ENCODE results near the gene VWF. TPM values are rescaled to one million over a fixed set of nuclear protein-coding genes. Genes with fewer than 3 reads are reported as not detected.
A peak's percentile ranks its signal among the peaks of the same experiment; 100 is the strongest.

The VWF gene
- total RNA-seq, 3 donors from 2014 or later: 0.33 to 0.71 (median 0.58) TPM

DNA sequence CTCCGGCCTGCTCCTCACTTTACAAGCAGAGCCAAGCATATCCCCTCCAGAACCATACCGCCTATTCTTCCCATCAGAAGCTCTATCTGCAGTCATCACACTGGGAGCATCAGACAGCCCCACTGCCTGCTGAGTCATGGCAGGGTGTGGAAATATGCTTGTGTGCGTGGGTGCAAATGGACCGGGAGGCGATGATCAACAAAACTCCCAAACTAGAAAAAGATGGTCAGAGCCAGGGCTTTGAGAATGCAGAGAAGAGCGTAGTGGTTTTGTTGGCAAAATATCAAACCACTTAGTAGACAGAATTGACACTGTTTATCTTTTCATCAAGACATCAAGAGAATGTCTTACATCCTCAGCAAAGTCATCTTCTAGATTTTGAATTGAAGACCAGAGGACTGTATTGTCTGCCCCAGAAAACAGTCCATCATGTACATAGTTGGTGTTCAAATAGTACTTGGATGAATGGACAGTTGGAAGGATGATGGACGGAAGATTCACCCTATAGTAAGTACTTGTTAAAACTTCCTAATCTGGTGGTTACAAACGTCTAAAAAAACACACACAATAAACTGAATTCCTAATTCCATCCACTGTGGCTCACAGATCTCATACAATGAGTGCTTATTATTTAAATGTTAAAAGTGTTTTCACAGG lies 54.9 kb downstream of the VWF start:
- ATAC-seq: peak; percentile 62 to 65
- H3K9me3 Mint-ChIP-seq: no peaks in the 10 kb centered on the region
- peaks cover 15% of the 10 kb centered on the region for H3K27me3 Mint-ChIP-seq (ENCODE audit: low read depth)
- DNase-seq: peak; percentile 21
- no peaks in the 10 kb centered on the region for H3K36me3 Mint-ChIP-seq (ENCODE audit: insufficient read depth)
- peaks cover 26% of the 10 kb centered on the region for H3K4me1 Mint-ChIP-seq (ENCODE audit: low read depth)
- no peak overlapping the region for H3K4me3 Mint-ChIP-seq

DNA sequence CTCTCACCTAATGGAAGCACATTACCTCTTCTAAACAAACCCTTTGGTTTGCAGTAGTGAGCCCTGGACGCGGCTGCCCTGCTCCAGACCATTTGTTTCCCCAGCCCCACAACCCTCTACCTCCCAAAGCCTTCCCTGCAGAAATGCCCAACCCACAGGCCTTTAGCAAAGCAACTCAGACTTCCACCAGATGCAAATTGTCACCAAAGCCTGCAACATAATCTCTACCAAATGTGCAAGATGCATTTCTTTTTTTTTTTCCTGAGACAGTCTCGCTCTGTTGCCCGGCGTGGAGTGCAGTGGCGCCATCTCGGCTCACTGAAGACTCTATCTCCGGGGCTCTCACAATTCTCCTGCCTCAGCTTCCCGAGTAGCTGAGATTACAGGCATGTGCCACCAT lies 56.2 kb downstream of the VWF start:
- Mint-ChIP-seq H3K4me1 (ENCODE audit: low read depth) (peaks cover 19% of the 10 kb centered on the region), H3K9me3 (no peaks in the 10 kb centered on the region), H3K27me3 (ENCODE audit: low read depth) (peaks cover 8% of the 10 kb centered on the region), H3K4me3 (no peak overlapping the region), H3K36me3 (ENCODE audit: insufficient read depth) (no peaks in the 10 kb centered on the region)
- ATAC-seq (no peak), DNase-seq (no peak)

DNA sequence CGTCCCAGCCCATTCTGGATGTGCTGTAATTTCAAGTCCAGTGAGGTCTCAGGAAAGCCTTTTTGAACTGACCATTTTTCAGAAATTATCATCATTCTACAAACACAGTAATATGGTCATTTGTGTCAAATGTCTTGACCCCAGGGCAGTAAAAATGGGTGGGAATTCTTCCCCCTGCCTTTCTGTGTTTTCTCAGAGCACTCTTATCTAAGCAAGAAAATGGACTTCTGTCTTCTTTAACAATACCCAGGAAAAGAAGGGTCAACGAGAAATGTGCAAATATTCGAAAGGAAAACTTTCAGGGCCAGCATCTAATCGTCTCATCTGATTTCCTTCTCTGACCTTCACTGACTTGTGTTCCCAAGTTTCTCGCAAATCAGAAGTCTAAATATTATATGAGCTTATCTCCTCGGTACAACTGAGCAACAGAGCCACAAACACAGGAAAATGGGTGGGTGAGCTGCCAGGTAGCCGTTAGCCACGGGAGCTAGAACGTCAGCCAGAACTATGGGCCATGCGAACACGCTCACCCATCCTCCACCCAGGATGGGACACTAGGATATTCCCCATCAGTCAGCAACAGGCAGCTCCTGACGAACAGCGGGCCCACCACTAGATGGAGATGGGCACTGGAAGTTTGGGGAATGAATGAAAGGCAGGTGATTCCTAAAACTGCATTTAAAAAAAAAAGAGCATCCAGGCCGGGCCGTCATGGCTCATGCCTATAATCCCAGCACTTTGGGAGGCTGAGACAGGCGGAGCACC lies 57.1 kb downstream of the VWF start:
- H3K9me3 Mint-ChIP-seq: no peaks in the 10 kb centered on the region
- peaks cover 19% of the 10 kb centered on the region for H3K4me1 Mint-ChIP-seq (ENCODE audit: low read depth)
- no peaks in the 10 kb centered on the region for H3K36me3 Mint-ChIP-seq (ENCODE audit: insufficient read depth)
- no peak overlapping the region for H3K4me3 Mint-ChIP-seq
- peaks cover 8% of the 10 kb centered on the region for H3K27me3 Mint-ChIP-seq (ENCODE audit: low read depth)
- ATAC-seq: no peak
- DNase-seq: no peak

DNA sequence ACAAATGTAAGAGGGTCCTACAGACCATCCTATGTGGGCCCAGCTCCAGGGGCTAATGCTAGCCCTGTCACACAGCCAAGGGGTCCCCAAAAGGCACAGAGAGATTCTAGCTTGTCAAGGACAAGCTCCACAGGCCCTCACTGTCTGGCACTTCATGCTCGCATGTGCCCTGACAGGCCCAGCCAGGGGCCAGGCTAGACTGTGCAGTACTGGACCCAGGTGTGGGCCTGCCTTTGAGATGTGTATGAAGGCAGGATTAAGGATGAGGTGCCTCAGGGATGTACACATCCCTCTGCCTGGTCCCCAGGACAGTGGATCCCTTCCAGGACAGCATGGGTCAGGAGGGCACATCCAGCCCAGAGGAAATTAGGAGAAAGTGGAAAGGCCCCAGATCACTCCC lies 57.8 kb downstream of the VWF start:
- H3K27me3 Mint-ChIP-seq (ENCODE audit: low read depth): peaks cover 8% of the 10 kb centered on the region
- H3K36me3 Mint-ChIP-seq (ENCODE audit: insufficient read depth): no peaks in the 10 kb centered on the region
- peaks cover 19% of the 10 kb centered on the region for H3K4me1 Mint-ChIP-seq (ENCODE audit: low read depth)
- DNase-seq (no peak), ATAC-seq (no peak)
- no peaks in the 10 kb centered on the region for H3K9me3 Mint-ChIP-seq
- no peak overlapping the region for H3K4me3 Mint-ChIP-seq

DNA sequence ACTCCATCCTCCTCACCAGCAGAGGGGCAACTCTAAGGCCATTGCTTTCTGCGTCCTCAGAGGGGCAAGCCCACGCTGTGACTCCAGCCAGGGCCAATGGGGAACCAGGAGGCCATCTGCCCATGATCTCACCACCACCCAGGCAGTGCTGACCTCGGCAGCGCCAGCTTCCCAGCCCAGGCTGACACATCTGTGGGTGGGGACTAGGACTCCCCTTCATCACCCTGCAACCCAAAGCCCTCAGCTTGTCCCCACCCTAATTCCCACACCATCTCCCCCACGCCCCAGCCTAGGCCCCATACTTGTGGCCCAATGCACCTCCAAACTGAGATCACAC lies 58.6 kb downstream of the VWF start:
- Mint-ChIP-seq H3K4me3 (no peak overlapping the region), H3K36me3 (ENCODE audit: insufficient read depth) (no peaks in the 10 kb centered on the region), H3K4me1 (ENCODE audit: low read depth) (peaks cover 19% of the 10 kb centered on the region), H3K27me3 (ENCODE audit: low read depth) (peaks cover 5% of the 10 kb centered on the region), H3K9me3 (no peaks in the 10 kb centered on the region)
- DNase-seq (no peak), ATAC-seq (no peak)

DNA sequence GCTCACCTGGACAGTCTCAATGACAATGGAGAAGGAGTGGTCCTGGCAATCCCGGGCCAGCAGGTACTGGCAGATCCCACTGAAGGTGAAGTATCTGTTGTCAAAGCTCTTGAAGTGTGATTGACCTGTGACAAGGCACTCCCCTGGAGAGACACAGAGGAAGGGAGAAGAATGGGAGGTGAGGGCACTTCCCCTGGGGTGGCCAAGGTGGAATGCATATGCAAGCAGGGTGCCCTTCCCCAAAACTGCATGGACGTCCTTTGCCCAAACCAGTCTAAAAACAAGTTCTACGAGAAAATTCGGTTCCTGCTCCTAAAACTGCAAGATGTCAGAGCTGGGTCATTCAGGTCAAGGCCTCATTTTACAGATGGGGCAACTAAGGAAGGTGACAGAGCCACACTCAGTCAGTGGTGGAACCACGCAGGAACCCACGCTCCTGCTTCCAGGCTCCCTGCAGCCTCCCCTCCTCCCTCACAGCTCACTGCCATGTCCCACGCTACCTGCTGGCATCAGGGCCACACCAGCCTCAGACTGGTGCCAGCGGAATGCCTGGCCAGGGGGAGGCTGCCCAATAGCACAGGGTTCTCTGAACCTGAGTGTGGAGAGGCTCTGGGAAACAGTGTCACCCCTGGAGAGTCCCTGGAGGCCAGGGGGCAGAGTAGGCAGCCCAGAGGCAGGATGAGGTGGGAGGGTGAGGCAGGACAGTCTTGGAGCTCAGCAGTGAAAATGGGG lies 59.2 kb downstream of the VWF start:
- H3K9me3 Mint-ChIP-seq: no peaks in the 10 kb centered on the region
- H3K27me3 Mint-ChIP-seq (ENCODE audit: low read depth): peaks cover 3% of the 10 kb centered on the region

DNA sequence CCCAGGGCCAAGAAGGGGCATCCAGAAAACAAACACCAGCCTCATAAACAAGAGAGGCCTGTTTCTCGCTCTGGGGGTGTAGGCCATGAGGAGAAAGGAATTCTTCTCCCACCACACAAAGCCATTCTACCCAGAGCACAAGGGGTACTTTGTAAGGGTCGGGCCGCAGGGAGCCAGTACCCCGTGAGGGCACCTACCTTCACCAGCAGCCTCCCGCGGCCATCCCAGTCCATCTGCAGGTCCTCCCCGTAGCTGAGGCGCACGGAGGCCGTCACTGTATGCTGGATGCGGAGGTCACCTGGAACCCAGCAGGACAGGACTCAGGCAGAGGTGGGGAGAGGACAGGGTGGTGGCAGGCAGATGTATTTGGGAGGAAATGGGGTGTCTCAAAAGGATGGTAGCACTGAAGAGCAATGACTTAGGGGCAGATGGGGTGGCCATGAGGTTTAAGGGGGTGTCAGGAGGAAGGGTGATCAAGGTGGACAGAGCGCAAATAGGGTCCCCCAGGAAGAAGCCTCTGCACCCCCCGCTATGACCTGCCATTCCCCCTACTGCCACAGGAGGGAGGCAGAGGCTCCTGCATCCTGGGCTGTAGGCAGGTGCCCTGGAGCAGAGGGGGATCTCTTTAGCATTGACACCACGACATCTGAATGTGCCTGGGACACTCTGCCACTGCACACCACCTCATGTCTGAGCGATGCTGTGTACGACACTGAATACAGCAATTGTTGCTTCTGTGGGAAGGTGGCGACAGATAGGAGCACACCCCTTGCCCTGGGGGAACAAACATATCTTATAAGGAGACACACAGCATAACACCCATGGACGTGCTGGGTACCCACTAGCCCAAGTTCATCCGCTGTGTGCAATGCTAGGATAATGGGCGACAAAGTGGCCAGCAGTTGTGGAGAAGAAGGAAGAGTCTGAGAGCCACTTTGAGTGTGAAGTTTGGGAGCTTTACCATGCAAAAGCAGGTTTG lies 61.4 kb downstream of the VWF start:
- peak; percentile 86 to 87 for ATAC-seq
- H3K27me3 Mint-ChIP-seq (ENCODE audit: low read depth): peaks cover 3% of the 10 kb centered on the region
- H3K4me3 Mint-ChIP-seq: no peak overlapping the region

More for the DNA sequence above, 59.2 kb downstream of the VWF start:
- ATAC-seq (no peak), DNase-seq (no peak)
- no peaks in the 10 kb centered on the region for H3K36me3 Mint-ChIP-seq (ENCODE audit: insufficient read depth)
- no peak overlapping the region for H3K4me3 Mint-ChIP-seq
- peaks cover 14% of the 10 kb centered on the region for H3K4me1 Mint-ChIP-seq (ENCODE audit: low read depth)

DNA sequence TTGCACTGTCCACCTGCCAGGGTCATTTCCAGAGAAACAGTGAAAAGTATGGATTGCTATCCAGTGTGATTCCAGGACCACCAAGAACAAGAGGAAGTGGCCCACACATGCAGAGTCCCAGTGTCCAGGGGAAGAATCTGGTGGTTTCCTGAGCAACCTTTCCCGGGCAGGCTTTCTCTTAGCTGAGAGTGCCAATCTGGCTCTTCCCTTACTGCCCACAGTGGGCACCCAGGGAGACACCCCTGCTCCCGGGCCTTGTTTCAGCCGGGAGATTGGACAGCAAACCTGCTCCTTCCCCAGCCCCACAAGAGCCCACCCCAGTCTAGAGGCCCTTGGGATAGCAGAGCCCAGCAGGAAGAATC lies 62.1 kb downstream of the VWF start:
- H3K36me3 Mint-ChIP-seq (ENCODE audit: insufficient read depth): no peaks in the 10 kb centered on the region

More for the DNA sequence above, 61.4 kb downstream of the VWF start:
- H3K36me3 Mint-ChIP-seq (ENCODE audit: insufficient read depth): no peaks in the 10 kb centered on the region
- peak; percentile 54 for DNase-seq
- H3K4me1 Mint-ChIP-seq (ENCODE audit: low read depth): no peaks in the 10 kb centered on the region
- H3K9me3 Mint-ChIP-seq: no peaks in the 10 kb centered on the region

DNA sequence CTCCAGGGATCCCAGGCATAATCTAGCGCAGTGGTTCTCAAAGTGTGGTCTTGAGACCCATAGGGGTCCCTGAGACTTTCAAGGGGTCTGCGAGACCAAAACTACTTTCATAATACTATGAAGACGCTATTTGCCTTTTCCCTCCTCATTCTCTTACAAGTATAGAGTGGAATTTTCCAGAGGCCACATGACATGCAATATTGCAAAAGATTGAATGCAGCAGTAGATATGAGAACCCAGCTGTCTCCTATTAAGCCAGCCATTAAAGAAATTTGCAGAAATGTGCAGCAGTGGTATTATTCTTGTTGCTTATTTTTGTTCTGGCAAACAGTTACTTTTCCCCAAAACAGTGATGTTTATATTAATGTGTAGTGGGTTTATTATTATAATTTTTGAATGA lies 62.8 kb downstream of the VWF start:
- Mint-ChIP-seq H3K9me3 (no peaks in the 10 kb centered on the region), H3K4me3 (no peak overlapping the region), H3K27me3 (ENCODE audit: low read depth) (peaks cover 7% of the 10 kb centered on the region), H3K4me1 (ENCODE audit: low read depth) (no peaks in the 10 kb centered on the region), H3K36me3 (ENCODE audit: insufficient read depth) (no peaks in the 10 kb centered on the region)
- DNase-seq: no peak
- ATAC-seq: no peak

More for the DNA sequence above, 62.1 kb downstream of the VWF start:
- Mint-ChIP-seq H3K4me1 (ENCODE audit: low read depth) (no peaks in the 10 kb centered on the region), H3K4me3 (no peak overlapping the region), H3K27me3 (ENCODE audit: low read depth) (peaks cover 7% of the 10 kb centered on the region), H3K9me3 (no peaks in the 10 kb centered on the region)
- DNase-seq (no peak), ATAC-seq (no peak)

DNA sequence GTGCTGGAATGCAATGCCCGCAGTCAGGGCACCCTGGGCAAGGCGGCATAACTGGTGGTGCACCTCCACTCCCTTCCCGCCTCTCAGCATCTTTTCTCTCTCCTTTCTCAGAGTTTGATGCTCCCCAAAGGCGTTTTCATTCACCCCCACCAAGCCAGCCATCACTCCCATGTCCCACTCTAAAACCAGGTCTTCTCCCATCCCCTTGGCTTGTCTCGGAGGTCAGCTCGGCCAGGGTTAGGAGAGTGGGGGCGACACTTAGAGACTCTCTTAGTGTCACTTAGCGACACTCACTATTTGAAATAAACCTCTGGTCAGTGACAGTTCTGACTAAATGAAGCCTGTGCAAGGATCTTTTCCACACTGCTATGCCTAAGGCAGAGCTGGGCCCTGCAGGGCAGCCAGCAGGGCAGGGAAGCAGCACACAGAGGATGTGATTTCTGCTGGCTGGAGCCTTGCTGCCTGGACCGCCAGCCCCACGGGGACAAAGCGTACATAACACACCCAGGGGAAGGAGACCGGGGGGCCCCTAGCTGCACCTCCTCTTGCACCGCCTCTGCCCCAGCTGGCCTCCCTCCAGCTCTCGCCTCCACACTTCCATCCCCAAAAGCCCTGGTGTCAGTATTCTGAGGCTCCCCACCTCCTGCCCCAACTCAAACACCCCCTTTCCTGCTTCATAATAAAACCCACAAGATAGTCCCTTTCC lies 64.5 kb downstream of the VWF start:
- H3K9me3 Mint-ChIP-seq: no peaks in the 10 kb centered on the region
- ATAC-seq (no peak), DNase-seq (no peak)
- H3K4me1 Mint-ChIP-seq (ENCODE audit: low read depth): peaks cover 2% of the 10 kb centered on the region
- H3K4me3 Mint-ChIP-seq: no peak overlapping the region
- H3K36me3 Mint-ChIP-seq (ENCODE audit: insufficient read depth): no peaks in the 10 kb centered on the region
- peaks cover 13% of the 10 kb centered on the region for H3K27me3 Mint-ChIP-seq (ENCODE audit: low read depth)

DNA sequence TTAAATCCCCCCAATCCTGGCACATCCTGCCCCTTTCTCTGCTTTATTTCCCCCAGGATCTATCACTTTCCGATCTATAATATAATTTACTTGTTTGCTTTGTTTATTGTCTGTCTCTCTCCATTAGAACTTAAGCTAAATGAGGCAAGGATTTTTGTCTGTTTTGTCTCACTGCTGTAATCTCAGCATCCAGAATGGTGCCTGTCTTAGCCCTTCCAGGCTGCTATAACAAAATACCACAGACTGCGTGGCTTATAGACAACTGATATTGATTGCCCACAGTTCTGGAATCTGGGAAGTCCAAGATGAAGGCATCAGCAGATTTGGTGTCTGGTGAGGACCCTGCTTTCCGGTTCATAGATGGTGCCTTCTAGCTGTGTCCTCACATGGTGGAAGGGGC lies 65.2 kb downstream of the VWF start:
- ATAC-seq: no peak
- Mint-ChIP-seq H3K4me1 (ENCODE audit: low read depth) (peaks cover 2% of the 10 kb centered on the region), H3K4me3 (no peak overlapping the region), H3K36me3 (ENCODE audit: insufficient read depth) (no peaks in the 10 kb centered on the region), H3K27me3 (ENCODE audit: low read depth) (peaks cover 13% of the 10 kb centered on the region), H3K9me3 (no peaks in the 10 kb centered on the region)
- DNase-seq: no peak

DNA sequence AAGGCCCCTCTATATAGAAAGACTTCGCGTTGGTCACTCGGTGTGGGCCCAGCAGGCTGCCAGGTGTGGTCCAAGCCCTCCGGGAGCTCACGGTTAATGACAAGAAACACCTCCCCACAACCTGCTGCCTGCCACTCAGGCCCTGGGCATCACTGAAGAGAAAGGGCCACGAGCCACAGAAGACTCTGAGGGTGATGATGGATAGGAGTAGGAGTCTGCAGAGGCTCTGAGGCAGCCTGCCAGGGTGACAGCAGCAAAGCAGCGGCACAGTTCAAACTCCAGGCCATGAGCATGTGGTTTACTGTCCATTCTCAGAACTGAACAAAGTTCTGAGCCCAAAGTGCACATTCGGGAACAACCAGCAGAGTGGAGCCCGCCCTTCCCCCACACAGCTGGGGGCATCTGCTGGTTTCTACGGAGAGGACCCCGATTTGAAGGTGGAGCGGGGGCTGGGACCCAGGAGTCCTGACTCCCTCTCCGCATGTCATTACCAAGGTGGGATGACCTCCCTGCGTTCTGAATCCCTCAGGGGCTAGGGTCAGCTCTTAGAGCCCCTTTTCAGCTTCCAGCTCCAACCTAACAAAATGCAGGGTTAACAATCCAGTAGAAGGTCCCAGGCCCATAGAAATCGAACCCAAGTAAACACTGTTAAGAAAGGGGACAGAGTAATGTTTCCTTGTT lies 65.8 kb downstream of the VWF start:
- H3K4me3 Mint-ChIP-seq: no peak overlapping the region

DNA sequence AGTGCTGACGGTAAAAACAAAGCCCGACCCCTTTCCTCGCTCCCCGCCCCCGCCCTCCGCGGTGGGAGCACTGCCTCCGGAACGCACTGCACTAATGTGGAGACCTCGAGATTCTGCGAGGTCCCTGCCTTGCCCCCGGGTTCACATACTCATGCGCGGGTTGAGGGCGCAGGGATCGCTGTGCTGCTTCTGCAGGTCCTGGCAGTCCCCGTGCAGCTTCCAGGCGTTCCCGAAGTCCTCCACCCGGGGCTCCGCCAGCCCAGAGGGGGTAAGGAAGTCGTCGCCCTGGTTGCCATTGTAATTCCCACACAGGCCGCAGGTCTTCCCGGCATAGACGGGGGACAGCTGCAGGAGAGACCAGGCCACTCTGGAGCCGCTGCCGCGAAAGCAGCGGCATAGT lies 66.8 kb downstream of the VWF start:
- ATAC-seq (no peak), DNase-seq (no peak)
- Mint-ChIP-seq H3K4me1 (ENCODE audit: low read depth) (peaks cover 2% of the 10 kb centered on the region), H3K27me3 (ENCODE audit: low read depth) (peaks cover 13% of the 10 kb centered on the region), H3K9me3 (no peaks in the 10 kb centered on the region), H3K36me3 (ENCODE audit: insufficient read depth) (no peaks in the 10 kb centered on the region), H3K4me3 (no peak overlapping the region)

More for the DNA sequence above, 65.8 kb downstream of the VWF start:
- Mint-ChIP-seq H3K36me3 (ENCODE audit: insufficient read depth) (no peaks in the 10 kb centered on the region), H3K27me3 (ENCODE audit: low read depth) (peaks cover 13% of the 10 kb centered on the region), H3K4me1 (ENCODE audit: low read depth) (peaks cover 2% of the 10 kb centered on the region), H3K9me3 (no peaks in the 10 kb centered on the region)
- no peak for DNase-seq
- no peak for ATAC-seq

Measured in activated T-cell treated with anti-CD3 and anti-CD28 coated beads, Interleukin-2, amount 50 U/mL, for 4 hours (primary cell).